ENCODE results near the gene KRTAP5-6.

KRTAP5-6 gene

GRCh38 chr11:1701091-1701807 lies 4.3 kb downstream of the KRTAP5-6 start:
- no peak for TF ChIP-seq MYC (IDR thresholded peaks at IDR 0.05; ENCODE audit: low read depth, low read length)
- no peak for TF ChIP-seq POLR2A (IDR thresholded peaks at IDR 0.05; ENCODE audit: extremely low read depth, insufficient read length)
- TF ChIP-seq CTCF (IDR thresholded peaks at IDR 0.05; ENCODE audit: low read depth, low read length), result no peak
- no peak for TF ChIP-seq MAX (IDR thresholded peaks at IDR 0.05; ENCODE audit: low read depth, low read length)
- peak; percentile 59 for DNase-seq (ENCODE audit: low read depth)
- H3K4me3 ChIP-seq (ENCODE audit: low read depth, low read length), result no peak overlapping the region

GRCh38 chr11:1702506-1702905 lies 5.5 kb downstream of the KRTAP5-6 start:
- no peak for TF ChIP-seq MAX (IDR thresholded peaks at IDR 0.05; ENCODE audit: low read depth, low read length)
- TF ChIP-seq POLR2A (IDR thresholded peaks at IDR 0.05; ENCODE audit: extremely low read depth, insufficient read length), result no peak
- no peak for TF ChIP-seq CTCF (IDR thresholded peaks at IDR 0.05; ENCODE audit: low read depth, low read length)
- TF ChIP-seq MYC (IDR thresholded peaks at IDR 0.05; ENCODE audit: low read depth, low read length), result no peak
- H3K4me3 ChIP-seq (ENCODE audit: low read depth, low read length), result no peak overlapping the region
- no peak for DNase-seq (ENCODE audit: low read depth)

GRCh38 chr11:1703146-1703545 lies 6.2 kb downstream of the KRTAP5-6 start:
- no peak for DNase-seq (ENCODE audit: low read depth)
- H3K4me3 ChIP-seq (ENCODE audit: low read depth, low read length), result no peak overlapping the region
- TF ChIP-seq CTCF (IDR thresholded peaks at IDR 0.05; ENCODE audit: low read depth, low read length), result no peak
- no peak for TF ChIP-seq MAX (IDR thresholded peaks at IDR 0.05; ENCODE audit: low read depth, low read length)
- no peak for TF ChIP-seq MYC (IDR thresholded peaks at IDR 0.05; ENCODE audit: low read depth, low read length)
- TF ChIP-seq POLR2A (IDR thresholded peaks at IDR 0.05; ENCODE audit: extremely low read depth, insufficient read length), result no peak

GRCh38 chr11:1705126-1706052 lies 8.4 kb downstream of the KRTAP5-6 start:
- no peak for DNase-seq (ENCODE audit: low read depth)
- no peak overlapping the region for H3K4me3 ChIP-seq (ENCODE audit: low read depth, low read length)
- TF ChIP-seq MYC (IDR thresholded peaks at IDR 0.05; ENCODE audit: low read depth, low read length) (no peak), CTCF (IDR thresholded peaks at IDR 0.05; ENCODE audit: low read depth, low read length) (no peak), POLR2A (IDR thresholded peaks at IDR 0.05; ENCODE audit: extremely low read depth, insufficient read length) (no peak), MAX (IDR thresholded peaks at IDR 0.05; ENCODE audit: low read depth, low read length) (no peak)

GRCh38 chr11:1706634-1707400 lies 9.8 kb downstream of the KRTAP5-6 start:
- no peak overlapping the region for H3K4me3 ChIP-seq (ENCODE audit: low read depth, low read length)
- DNase-seq (ENCODE audit: low read depth), result peak; percentile 45
- TF ChIP-seq POLR2A (IDR thresholded peaks at IDR 0.05; ENCODE audit: extremely low read depth, insufficient read length), result no peak
- TF ChIP-seq CTCF (IDR thresholded peaks at IDR 0.05; ENCODE audit: low read depth, low read length), result peak; percentile 29
